HEK293 (cell line): ENCODE results near the gene M1AP.
A peak's percentile ranks its signal among the peaks of the same experiment; 100 is the strongest.

Experiments
- BCL11A ChIP-seq: fragments of 450-650 bp; formaldehyde crosslinking; IDR thresholded peaks from 2 replicates; pipeline ENCODE4 v1.5.1; 2016; ENCODE audit warnings: low read depth, missing biosample characterization, missing genetic modification characterization
- GLI4 ChIP-seq: fragments of 450-650 bp; formaldehyde crosslinking; IDR thresholded peaks from 2 replicates; pipeline ENCODE4 v1.5.1; 2016; ENCODE audit warnings: missing biosample characterization, missing genetic modification characterization
- GLIS2 ChIP-seq: fragments of 450-650 bp; formaldehyde crosslinking; IDR thresholded peaks from 2 replicates; pipeline ENCODE4 v1.5.1; 2016; ENCODE audit warnings: missing biosample characterization, missing genetic modification characterization
- KLF8 ChIP-seq: fragments of 450-650 bp; formaldehyde crosslinking; IDR thresholded peaks from 2 replicates; pipeline ENCODE4 v1.5.1; 2016; ENCODE audit warnings: missing biosample characterization, missing genetic modification characterization
- MYNN ChIP-seq: fragments of 450-650 bp; formaldehyde crosslinking; IDR thresholded peaks from 2 replicates; pipeline ENCODE4 v1.5.1; 2016; ENCODE audit warnings: missing biosample characterization, missing genetic modification characterization, borderline replicate concordance
- MZF1 ChIP-seq: fragments of 450-650 bp; formaldehyde crosslinking; IDR thresholded peaks from 2 replicates; pipeline ENCODE4 v1.5.1; 2017; ENCODE audit warnings: missing biosample characterization, missing genetic modification characterization, borderline replicate concordance
- PATZ1 ChIP-seq: fragments of 450-650 bp; formaldehyde crosslinking; IDR thresholded peaks from 2 replicates; pipeline ENCODE4 v1.5.1; 2016; ENCODE audit warnings: missing biosample characterization, missing genetic modification characterization
- SCRT1 ChIP-seq: fragments of 450-650 bp; formaldehyde crosslinking; IDR thresholded peaks from 2 replicates; pipeline ENCODE4 v1.5.1; 2016; ENCODE audit warnings: missing biosample characterization, missing genetic modification characterization, borderline replicate concordance
- SCRT2 ChIP-seq: fragments of 450-650 bp; formaldehyde crosslinking; IDR thresholded peaks from 2 replicates; pipeline ENCODE4 v1.5.1; 2016; ENCODE audit warnings: missing biosample characterization, missing genetic modification characterization
- TSHZ1 ChIP-seq: fragments of 450-650 bp; formaldehyde crosslinking; IDR thresholded peaks from 2 replicates; pipeline ENCODE4 v1.5.1; 2016; ENCODE audit warnings: missing biosample characterization, missing genetic modification characterization, borderline replicate concordance
- ZBTB21 ChIP-seq: fragments of 450-650 bp; formaldehyde crosslinking; IDR thresholded peaks from 2 replicates; pipeline ENCODE4 v1.5.1; 2017; ENCODE audit warnings: missing biosample characterization, missing genetic modification characterization
- ZFP3 ChIP-seq: fragments of 450-650 bp; formaldehyde crosslinking; IDR thresholded peaks from 2 replicates; pipeline ENCODE4 v1.5.1; 2016; ENCODE audit warnings: low read depth, missing biosample characterization, missing genetic modification characterization
- ZFP69B ChIP-seq: fragments of 450-650 bp; formaldehyde crosslinking; IDR thresholded peaks from 2 replicates; pipeline ENCODE4 v1.5.1; 2016; ENCODE audit warnings: missing biosample characterization, missing genetic modification characterization
- ZNF132 ChIP-seq: fragments of 450-650 bp; formaldehyde crosslinking; IDR thresholded peaks from 2 replicates; pipeline ENCODE4 v1.5.1; 2017; ENCODE audit warnings: missing biosample characterization, missing genetic modification characterization, borderline replicate concordance
- ZNF146 ChIP-seq: fragments of 450-650 bp; formaldehyde crosslinking; IDR thresholded peaks from 2 replicates; pipeline ENCODE4 v1.5.1; 2016; ENCODE audit warnings: missing biosample characterization, missing genetic modification characterization
- ZNF2 ChIP-seq: fragments of 450-650 bp; formaldehyde crosslinking; IDR thresholded peaks from 2 replicates; pipeline ENCODE4 v1.5.1; 2016; ENCODE audit warnings: missing biosample characterization, missing genetic modification characterization
- ZNF24 ChIP-seq: fragments of 450-650 bp; formaldehyde crosslinking; IDR thresholded peaks from 2 replicates; pipeline ENCODE4 v1.5.1; 2016; ENCODE audit warnings: missing biosample characterization, missing genetic modification characterization
- ZNF280C ChIP-seq: fragments of 450-650 bp; formaldehyde crosslinking; IDR thresholded peaks from 2 replicates; pipeline ENCODE4 v1.5.1; 2016; ENCODE audit warnings: missing biosample characterization, missing genetic modification characterization
- ZNF362 ChIP-seq: fragments of 450-650 bp; formaldehyde crosslinking; IDR thresholded peaks from 2 replicates; pipeline ENCODE4 v1.5.1; 2016; ENCODE audit warnings: missing biosample characterization, missing genetic modification characterization
- ZNF404 ChIP-seq: fragments of 450-650 bp; formaldehyde crosslinking; IDR thresholded peaks from 2 replicates; pipeline ENCODE4 v1.5.1; 2017; ENCODE audit warnings: missing biosample characterization, missing genetic modification characterization
- ZNF426 ChIP-seq: fragments of 450-650 bp; formaldehyde crosslinking; IDR thresholded peaks from 2 replicates; pipeline ENCODE4 v1.5.1; 2017; ENCODE audit warnings: missing biosample characterization, missing genetic modification characterization, mild to moderate bottlenecking, inconsistent platforms, moderate library complexity
- ZNF514 ChIP-seq: fragments of 450-650 bp; formaldehyde crosslinking; IDR thresholded peaks from 2 replicates; pipeline ENCODE4 v1.5.1; 2016; ENCODE audit warnings: missing biosample characterization, missing genetic modification characterization
- ZNF580 ChIP-seq: fragments of 450-650 bp; formaldehyde crosslinking; IDR thresholded peaks from 2 replicates; pipeline ENCODE4 v1.5.1; 2016; ENCODE audit warnings: missing biosample characterization, missing genetic modification characterization
- ZNF621 ChIP-seq: fragments of 450-650 bp; formaldehyde crosslinking; IDR thresholded peaks from 2 replicates; pipeline ENCODE4 v1.5.1; 2017; ENCODE audit warnings: missing biosample characterization, missing genetic modification characterization
- ZNF664 ChIP-seq: fragments of 450-650 bp; formaldehyde crosslinking; IDR thresholded peaks from 2 replicates; pipeline ENCODE4 v1.5.1; 2016; ENCODE audit warnings: missing biosample characterization, missing genetic modification characterization
- ZNF677 ChIP-seq: fragments of 450-650 bp; IDR thresholded peaks from 2 replicates; pipeline ENCODE4 v1.5.0; 2018; ENCODE audit warnings: missing biosample characterization, mild to moderate bottlenecking, missing genetic modification characterization, moderate library complexity
- ZNF747 ChIP-seq: fragments of 450-650 bp; formaldehyde crosslinking; IDR thresholded peaks from 2 replicates; pipeline ENCODE4 v1.5.1; 2016; ENCODE audit warnings: missing biosample characterization, missing genetic modification characterization
- ZNF777 ChIP-seq: fragments of 450-650 bp; formaldehyde crosslinking; IDR thresholded peaks from 2 replicates; pipeline ENCODE4 v1.5.1; 2017; ENCODE audit warnings: missing biosample characterization, missing genetic modification characterization, borderline replicate concordance
- ZSCAN18 ChIP-seq: fragments of 450-650 bp; formaldehyde crosslinking; IDR thresholded peaks from 2 replicates; pipeline ENCODE4 v1.5.1; 2016; ENCODE audit warnings: missing biosample characterization, missing genetic modification characterization

M1AP gene

DNA sequence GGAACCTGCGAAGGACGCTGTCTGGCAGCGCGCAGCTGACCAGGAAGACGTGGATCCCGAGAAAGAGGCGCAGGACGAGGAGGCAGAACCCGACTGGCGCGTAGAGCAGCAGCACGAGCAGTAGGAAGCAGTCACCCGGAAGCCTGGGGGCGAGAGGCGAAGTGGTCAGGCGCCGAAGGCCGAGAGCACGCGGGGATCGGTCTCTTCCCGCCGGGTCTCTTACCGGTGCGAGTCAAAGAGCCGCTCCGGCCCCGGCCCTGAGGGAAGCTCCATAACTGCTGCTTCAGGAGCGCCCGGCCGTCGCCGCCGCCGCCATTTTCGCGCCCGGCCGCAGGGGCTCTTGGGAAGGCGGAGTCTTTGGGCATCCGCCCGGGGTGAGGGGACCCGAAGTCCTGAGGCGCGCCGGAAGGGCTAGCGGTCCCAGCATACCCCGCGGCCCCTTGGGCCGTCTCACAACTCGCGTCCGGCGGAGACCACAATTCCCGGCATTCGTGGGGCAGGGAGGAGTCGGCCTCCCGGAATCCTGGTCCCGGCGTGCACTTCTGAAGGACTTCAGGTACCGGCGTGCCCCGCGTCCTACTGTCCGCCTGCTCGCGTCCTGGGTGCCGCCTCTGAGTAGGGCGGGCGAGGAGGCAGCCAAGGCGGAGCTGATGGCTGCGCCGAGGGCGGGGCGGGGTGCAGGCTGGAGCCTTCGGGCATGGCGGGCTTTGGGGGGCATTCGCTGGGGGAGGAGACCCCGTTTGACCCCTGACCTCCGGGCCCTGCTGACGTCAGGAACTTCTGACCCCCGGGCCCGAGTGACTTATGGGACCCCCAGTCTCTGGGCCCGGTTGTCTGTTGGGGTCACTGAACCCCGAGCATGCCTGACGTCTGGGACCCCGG is 118.5 kb downstream of the M1AP start, which contains the start of the genes AUP1 and HTRA2 (continued):
- TF ChIP-seq ZNF280C (no peak), ZNF426 (no peak), ZNF132 (tag by site-specific recombination) (no peak), MYNN (tag by site-specific recombination) (no peak), TSHZ1 (tag by site-specific recombination) (no peak), ZNF514 (tag by site-specific recombination) (no peak), ZNF747 (no peak), ZFP69B (no peak), ZNF664 (no peak), MZF1 (tag by site-specific recombination) (no peak), ZNF2 (tag by site-specific recombination) (no peak; the same call in 1 of the 2 replicates), ZFP3 (no peak), ZNF24 (no peak), ZBTB21 (tag by site-specific recombination) (peak; percentile 19; the same call in 1 of the 2 replicates), BCL11A (peak; percentile 42; the same call in 1 of the 2 replicates), ZNF404 (tag by site-specific recombination) (no peak), ZNF362 (no peak), ZNF677 (tag by site-specific recombination) (no peak), ZSCAN18 (tag by site-specific recombination) (no peak), ZNF621 (tag by site-specific recombination) (no peak), PATZ1 (tag by site-specific recombination) (peak; percentile 61), SCRT1 (no peak), ZNF146 (tag by site-specific recombination) (no peak), ZNF777 (tag by site-specific recombination) (0 out of 2 replicates have a peak, but pooled peaks have one; percentile 16), GLIS2 (tag by site-specific recombination) (peak; percentile 46; the same call in 1 of the 2 replicates), SCRT2 (tag by site-specific recombination) (peak; percentile 77), KLF8 (tag by site-specific recombination) (peak; percentile 90), GLI4 (tag by site-specific recombination) (no peak), ZNF580 (no peak)
